Stimulated activated CD8-positive, alpha-beta memory T cell treated with anti-CD3 and anti-CD28 coated beads, Interleukin-2, amount 100 ng/mL, for 48 hours (primary cell): ENCODE data around the gene ZNF329.
"Not testable (repeated sequence)": the region's sequence is repeated elsewhere in the genome, so short reads cannot be mapped to it uniquely, and the experiment has no call there.

ENCODE experiments used
- DNase-seq, 2 donors: peaks; one replicate each; pipeline ENCODE4 v3.0.0-alpha.2; 2020; ENCODE audit warnings: low read depth in 2 of 2

ZNF329 gene

GRCh38 chr19:58150328-58150921, at the start of gene ZNF329:
ZNF329 (minus strand) TSS chr19:58150789; CDS start chr19:58129503, 21,286 bp downstream.
- DNase-seq = peak; percentile 87 to 90

- DNase-seq = no peak
Measured at GRCh38 chr19:58196901-58197616, 46.5 kb upstream of the ZNF329 start.

- DNase-seq = peak in 1 of 2 donors; percentile 1
Measured at GRCh38 chr19:58183817-58184215, 33.2 kb upstream of the ZNF329 start.

- DNase-seq = peak; percentile 88 to 91
Measured at GRCh38 chr19:58182989-58183816, 32.6 kb upstream of the ZNF329 start, which contains the start of gene ZNF274. ZNF274 (plus strand) TSS chr19:58183061; CDS start chr19:58183966, 905 bp downstream.

- DNase-seq = peak in 1 of 2 donors; percentile 62
Measured at GRCh38 chr19:58182577-58182988, 32.0 kb upstream of the ZNF329 start.

GRCh38 chr19:58181902-58182576, 31.4 kb upstream of the ZNF329 start:
- peak; percentile 28 to 32 for DNase-seq

- no peak for DNase-seq
Measured at GRCh38 chr19:58170860-58171259, 20.3 kb upstream of the ZNF329 start.

GRCh38 chr19:58166708-58167280, 16.2 kb upstream of the ZNF329 start:
- DNase-seq = no peak

GRCh38 chr19:58166268-58166667, 15.7 kb upstream of the ZNF329 start:
- DNase-seq = no peak

- DNase-seq = no peak
Measured at GRCh38 chr19:58157045-58157728, 6.6 kb upstream of the ZNF329 start.

GRCh38 chr19:58154679-58155648, 4.4 kb upstream of the ZNF329 start:
- peak; percentile 97 to 98 for DNase-seq

GRCh38 chr19:58154287-58154678, 3.7 kb upstream of the ZNF329 start:
- DNase-seq = no peak

- no peak for DNase-seq
Measured at GRCh38 chr19:58153386-58153785, 2.8 kb upstream of the ZNF329 start.

GRCh38 chr19:58147475-58147874, 3.1 kb downstream of the ZNF329 start:
- not testable (repeated sequence) for DNase-seq

- no peak for DNase-seq
Measured at GRCh38 chr19:58145849-58146248, 4.7 kb downstream of the ZNF329 start.

GRCh38 chr19:58134244-58134643, 16.3 kb downstream of the ZNF329 start:
- DNase-seq = no peak

- DNase-seq = no peak
Measured at GRCh38 chr19:58129284-58129683, 21.3 kb downstream of the ZNF329 start.

GRCh38 chr19:58128041-58128685, 22.4 kb downstream of the ZNF329 start:
- DNase-seq = no peak

- DNase-seq = no peak
Measured at GRCh38 chr19:58123354-58123753, 27.2 kb downstream of the ZNF329 start.
